T-cell (primary cell): ENCODE results near the gene GABBR2. TPM values are rescaled to one million over a fixed set of nuclear protein-coding genes. Genes with fewer than 3 reads are reported as not detected.

Source experiments
- ATAC-seq, 4 experiments: fragments of 200-7000 bp in 3 of 4; fragments of 150-1000 bp in 1 of 4; cut with Tn5 transposase; replicated peaks in 1 of 4; 1 replicate in 3 of 4; 2 replicates in 1 of 4; pipeline ENCODE4 v1.10.0; 2021; ENCODE audit warnings: moderate library complexity in 3 of 4, mild to moderate bottlenecking in 2 of 4, moderate number of reproducible peaks in 1 of 4
- CTCF ChIA-PET, 2 donors: fragments of 300-600 bp; sonication (Branson Sonifier 250); formaldehyde crosslinking; loops; one replicate each; lab custom pipeline; 2022; ENCODE audit warnings: antibody characterized with exemption in 2 of 2; lab: Charles Lee
- POLR2A ChIA-PET, 2 donors: fragments of 300-600 bp; sonication (Branson Sonifier 250); formaldehyde crosslinking; loops; one replicate each; lab custom pipeline; 2022; ENCODE audit warnings: antibody characterized with exemption in 2 of 2; lab: Charles Lee
- DNase-seq, 35 experiments: peaks; one replicate each; pipeline versions ENCODE4 v3.0.0 to v3.0.0-alpha.2; 2013 to 2023
- H3K27ac ChIP-seq: one replicate; pipeline ENCODE4 v1.5.1; 2013; ENCODE audit warnings: low read length
- H3K27me3 ChIP-seq, 2 experiments: replicated peaks in 1 of 2; 1 replicate in 1 of 2; 2 replicates in 1 of 2; pipeline versions ENCODE4 v1.6.1 to v1.7.0; 2013; ENCODE audit warnings: low read length in 1 of 2, mixed read lengths in 1 of 2; ENCODE audit not compliant: control insufficient read depth in 2 of 2, insufficient read depth in 2 of 2; ENCODE audit errors: extremely low read depth in 1 of 2
- H3K36me3 ChIP-seq, 2 donors: 1 replicate in 1 of 2; 2 replicates in 1 of 2; pipeline versions ENCODE4 v1.6.1 to v1.7.0; 2013; ENCODE audit warnings: low read length in 1 of 2; ENCODE audit not compliant: control insufficient read depth in 2 of 2, insufficient read depth in 1 of 2; ENCODE audit errors: extremely low read depth in 1 of 2
- H3K4me1 ChIP-seq, 2 experiments: 1 replicate in 1 of 2; 2 replicates in 1 of 2; pipeline versions ENCODE4 v1.6.1 to v1.7.0; 2013; ENCODE audit warnings: low read length in 2 of 2, mixed read lengths in 1 of 2; ENCODE audit not compliant: insufficient read depth in 2 of 2, control insufficient read depth in 1 of 2; ENCODE audit errors: extremely low read depth in 1 of 2
- H3K4me3 ChIP-seq, 2 donors: 1 replicate in 1 of 2; 2 replicates in 1 of 2; pipeline versions ENCODE4 v1.5.1 to v1.7.0; 2013; ENCODE audit warnings: mild to moderate bottlenecking in 2 of 2, low read length in 1 of 2, moderate library complexity in 1 of 2; ENCODE audit not compliant: control insufficient read depth in 1 of 2; ENCODE audit errors: extremely low read depth in 1 of 2
- H3K9me3 ChIP-seq: 2 replicates; pipeline ENCODE4 v1.7.0; 2013
- H3K27ac Mint-ChIP-seq, 2 donors: one replicate each; pipeline ENCODE4 v1.8.0; 2020 to 2021; ENCODE audit warnings: mild to moderate bottlenecking in 2 of 2, mixed read lengths in 2 of 2
- H3K27me3 Mint-ChIP-seq, 2 donors: one replicate each; pipeline ENCODE4 v1.8.0; 2021 to 2022; ENCODE audit warnings: mixed read lengths in 2 of 2
- H3K36me3 Mint-ChIP-seq: one replicate; pipeline ENCODE4 v1.8.0; 2021; ENCODE audit warnings: mixed read lengths
- H3K4me1 Mint-ChIP-seq, 3 donors: one replicate each; pipeline ENCODE4 v1.8.0; 2020 to 2022; ENCODE audit warnings: mixed read lengths in 3 of 3, mild to moderate bottlenecking in 1 of 3
- H3K4me3 Mint-ChIP-seq, 3 donors: one replicate each; pipeline ENCODE4 v1.8.0; 2020 to 2022; ENCODE audit warnings: mild to moderate bottlenecking in 3 of 3, mixed read lengths in 3 of 3, moderate library complexity in 3 of 3
- H3K9me3 Mint-ChIP-seq, 3 donors: one replicate each; pipeline ENCODE4 v1.8.0; 2020 to 2022; ENCODE audit warnings: mixed read lengths in 3 of 3
- WGBS: methylation state at CpG from one replicate; pipeline ENCODE4 v1.1.5; 2013; ENCODE audit warnings: missing lambda C conversion rate; ENCODE audit not compliant: insufficient coverage; 5-methylcytosine and 5-hydroxymethylcytosine counted together
- total RNA-seq, 35 experiments: library from RNA in 6 of 35; stranded (reverse) in 6 of 35; fragments of 120-200 nt in 1 of 35; gene quantifications; one replicate each; pipeline versions ENCODE4 v1.2.1 to v1.2.4 and lab custom pipeline; 2013 to 2026

GABBR2 gene
- total RNA-seq, 5 donors from 2014 or later (not counting 1 experiment from before 2014, with no cell fraction given) = 0.03 TPM; not detected in 4

DNA sequence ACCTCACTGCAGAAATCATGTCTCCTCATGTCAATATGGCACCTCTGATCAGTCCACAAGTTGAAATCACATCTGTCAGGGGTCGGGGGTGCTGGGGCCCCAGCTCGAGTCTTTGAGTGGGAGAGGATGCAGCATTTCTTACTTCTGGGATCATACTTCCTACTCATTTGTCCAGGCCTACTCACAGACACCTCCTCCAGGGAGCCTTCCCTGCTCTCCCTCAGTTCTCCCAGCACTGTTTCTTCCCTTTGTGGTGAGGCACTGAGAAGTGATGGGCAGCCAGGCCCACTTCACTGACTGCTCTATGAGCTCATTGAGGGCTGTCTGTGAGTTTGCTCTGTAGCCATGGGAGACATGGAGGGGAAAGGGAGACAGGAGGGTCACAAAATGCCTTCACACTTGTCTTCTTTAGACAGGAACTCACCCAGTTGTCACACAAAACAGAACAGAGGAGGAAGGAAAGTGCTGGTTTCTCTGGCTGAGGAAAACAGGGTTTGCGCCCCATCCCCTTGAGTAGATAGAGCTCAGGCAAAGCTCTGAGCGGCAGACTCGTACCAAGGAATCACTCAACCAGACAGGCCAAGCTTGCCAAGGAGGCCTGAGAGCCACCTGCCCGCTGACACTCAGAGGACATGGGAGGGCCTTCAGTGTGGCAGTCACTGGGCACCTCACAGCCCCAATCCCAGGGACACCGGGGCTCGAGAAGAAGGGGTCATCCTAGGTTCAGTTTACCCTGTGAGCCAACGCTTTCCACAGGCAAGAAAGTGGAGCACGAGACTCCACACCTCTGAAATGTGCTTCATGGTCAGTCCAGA is 152.9 kb downstream of the GABBR2 start:
- CTCF ChIA-PET = no interaction called here
- H3K9me3 Mint-ChIP-seq = no peaks in the 10 kb centered on the region
- peaks cover 3 to 12% of the 10 kb centered on the region in 2 donors for H3K27me3 Mint-ChIP-seq

DNA sequence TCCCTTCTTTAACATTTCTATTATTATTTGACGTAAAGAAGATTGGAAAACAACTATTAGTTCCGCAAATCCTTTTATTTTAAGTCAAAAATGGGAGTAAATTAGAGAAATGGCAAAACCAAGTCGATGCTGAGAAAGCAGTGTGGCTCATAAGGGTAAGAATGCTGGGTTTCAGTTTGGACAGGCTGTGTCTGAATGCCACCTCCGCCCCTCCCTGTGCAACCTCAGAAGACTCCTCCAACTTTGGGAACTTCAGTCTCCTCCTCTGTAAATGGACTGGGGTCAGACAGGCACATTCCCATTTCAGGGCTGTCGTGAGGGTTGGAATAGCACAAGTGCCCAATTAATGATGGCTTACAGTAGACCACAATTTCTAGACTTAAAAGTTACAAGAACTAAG is 154.0 kb downstream of the GABBR2 start:
- DNase-seq (no peak), ATAC-seq (no peak)
- H3K9me3 Mint-ChIP-seq = no peaks in the 10 kb centered on the region
- peaks cover 3 to 13% of the 10 kb centered on the region in 2 donors for H3K27me3 Mint-ChIP-seq
- H3K27ac Mint-ChIP-seq = no peak overlapping the region
- H3K9me3 ChIP-seq = no peaks in the 10 kb centered on the region
- ChIA-PET POLR2A (no interaction called here), CTCF (no interaction called here)
- peaks cover 0 to 10% of the 10 kb centered on the region in 2 experiments for H3K27me3 ChIP-seq
- no peaks in the 10 kb centered on the region for H3K36me3 ChIP-seq
- no peaks in the 10 kb centered on the region for H3K4me1 Mint-ChIP-seq
- 89% methylated on average over 1 of the region's 5 CpGs for WGBS
- no peak overlapping the region for H3K4me3 ChIP-seq
- H3K4me1 ChIP-seq = no peaks in the 10 kb centered on the region
- no peak overlapping the region for H3K27ac ChIP-seq
- H3K36me3 Mint-ChIP-seq = no peaks in the 10 kb centered on the region
- H3K4me3 Mint-ChIP-seq = no peak overlapping the region

More for the DNA sequence above, 152.9 kb downstream of the GABBR2 start:
- DNase-seq (no peak), ATAC-seq (no peak)
- WGBS = 79% methylated on average over 8 of the region's 10 CpGs
- H3K4me3 Mint-ChIP-seq = no peak overlapping the region
- H3K4me1 Mint-ChIP-seq = no peaks in the 10 kb centered on the region
- peaks cover 0 to 8% of the 10 kb centered on the region in 2 experiments for H3K27me3 ChIP-seq
- no peaks in the 10 kb centered on the region for H3K4me1 ChIP-seq
- H3K36me3 Mint-ChIP-seq = no peaks in the 10 kb centered on the region
- no peak overlapping the region for H3K4me3 ChIP-seq
- H3K36me3 ChIP-seq = no peaks in the 10 kb centered on the region
- no peak overlapping the region for H3K27ac Mint-ChIP-seq
- H3K9me3 ChIP-seq = no peaks in the 10 kb centered on the region
- POLR2A ChIA-PET = no interaction called here
- H3K27ac ChIP-seq = no peak overlapping the region

DNA sequence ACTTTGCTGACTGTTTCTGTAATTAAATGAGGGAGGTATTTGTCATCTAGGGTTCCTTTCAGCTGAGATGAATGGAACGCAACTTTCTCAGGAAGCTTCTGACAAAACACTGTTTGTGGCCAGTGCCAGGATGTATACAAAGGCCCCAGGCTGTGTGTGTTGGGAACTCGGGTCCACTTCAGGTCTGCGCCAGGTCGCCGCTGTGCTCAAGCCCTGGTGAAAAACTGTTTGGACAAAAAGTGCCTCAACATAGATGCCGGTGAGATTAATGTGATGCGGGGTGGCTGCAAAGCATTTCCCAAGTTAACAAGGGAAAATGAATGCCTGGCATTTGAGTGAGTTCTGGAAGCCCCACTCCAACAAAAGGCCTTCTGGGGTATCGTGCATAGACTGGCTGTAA is 156.4 kb downstream of the GABBR2 start:
- H3K27me3 ChIP-seq = peaks cover 0 to 10% of the 10 kb centered on the region in 2 experiments
- ChIA-PET CTCF (no interaction called here), POLR2A (no interaction called here)
- H3K4me3 ChIP-seq = no peak overlapping the region
- H3K9me3 ChIP-seq = no peaks in the 10 kb centered on the region
- Mint-ChIP-seq H3K4me3 (no peak overlapping the region), H3K4me1 (no peaks in the 10 kb centered on the region), H3K27me3 (peaks cover 0 to 13% of the 10 kb centered on the region in 2 donors), H3K36me3 (no peaks in the 10 kb centered on the region), H3K27ac (no peak overlapping the region), H3K9me3 (no peaks in the 10 kb centered on the region)
- no peak for DNase-seq
- 86% methylated on average over 7 of the region's 8 CpGs for WGBS
- no peak overlapping the region for H3K27ac ChIP-seq
- no peaks in the 10 kb centered on the region for H3K36me3 ChIP-seq
- no peaks in the 10 kb centered on the region for H3K4me1 ChIP-seq
- no peak for ATAC-seq

DNA sequence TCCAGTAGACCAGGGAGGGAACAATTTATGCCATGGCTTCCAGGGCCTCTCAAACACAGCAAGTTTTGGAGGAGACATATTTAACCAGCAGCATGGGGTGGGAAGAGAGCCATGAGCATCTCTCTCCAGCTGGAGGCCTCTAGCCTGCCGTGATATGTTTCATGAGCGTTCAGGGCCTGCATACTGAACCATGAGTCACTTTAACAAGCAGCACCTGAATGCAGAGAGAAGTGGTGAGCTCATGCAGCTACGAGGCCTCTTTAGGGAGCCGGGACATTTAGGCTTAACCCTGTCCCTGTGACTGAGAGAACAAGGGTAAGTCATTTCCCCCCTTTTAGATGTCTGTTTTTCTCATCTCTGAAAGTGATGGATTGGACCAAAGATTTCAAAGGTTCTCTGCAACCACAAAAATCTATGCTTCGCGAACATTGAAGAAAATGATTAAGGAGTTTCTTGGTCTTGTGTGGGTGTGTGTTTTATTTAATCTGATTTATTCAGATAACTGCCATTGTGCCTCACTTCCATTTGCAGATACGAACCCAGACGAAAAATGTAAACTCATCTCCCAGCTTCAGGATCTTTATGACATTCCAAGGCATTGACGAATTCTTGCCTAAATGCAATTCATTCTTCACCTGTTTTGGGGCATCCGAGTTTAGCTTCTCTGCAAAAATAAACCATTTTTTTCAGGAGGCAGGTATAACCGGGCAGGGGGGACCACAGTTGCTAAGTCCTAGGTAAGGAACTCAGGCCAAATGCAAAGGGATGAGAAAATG is 157.0 kb downstream of the GABBR2 start:
- Mint-ChIP-seq H3K36me3 (no peaks in the 10 kb centered on the region), H3K4me1 (no peaks in the 10 kb centered on the region), H3K27me3 (peaks cover 0 to 13% of the 10 kb centered on the region in 2 donors), H3K27ac (no peak overlapping the region), H3K4me3 (no peak overlapping the region), H3K9me3 (no peaks in the 10 kb centered on the region)
- Histone ChIP-seq H3K36me3 (no peaks in the 10 kb centered on the region), H3K27me3 (peaks cover 0 to 8% of the 10 kb centered on the region in 2 experiments), H3K27ac (no peak overlapping the region), H3K4me1 (no peaks in the 10 kb centered on the region), H3K4me3 (no peak overlapping the region), H3K9me3 (no peaks in the 10 kb centered on the region)
- ChIA-PET CTCF (no interaction called here), POLR2A (no interaction called here)
- no peak for DNase-seq
- no peak for ATAC-seq
- 83% methylated on average over 7 of the region's 11 CpGs for WGBS

DNA sequence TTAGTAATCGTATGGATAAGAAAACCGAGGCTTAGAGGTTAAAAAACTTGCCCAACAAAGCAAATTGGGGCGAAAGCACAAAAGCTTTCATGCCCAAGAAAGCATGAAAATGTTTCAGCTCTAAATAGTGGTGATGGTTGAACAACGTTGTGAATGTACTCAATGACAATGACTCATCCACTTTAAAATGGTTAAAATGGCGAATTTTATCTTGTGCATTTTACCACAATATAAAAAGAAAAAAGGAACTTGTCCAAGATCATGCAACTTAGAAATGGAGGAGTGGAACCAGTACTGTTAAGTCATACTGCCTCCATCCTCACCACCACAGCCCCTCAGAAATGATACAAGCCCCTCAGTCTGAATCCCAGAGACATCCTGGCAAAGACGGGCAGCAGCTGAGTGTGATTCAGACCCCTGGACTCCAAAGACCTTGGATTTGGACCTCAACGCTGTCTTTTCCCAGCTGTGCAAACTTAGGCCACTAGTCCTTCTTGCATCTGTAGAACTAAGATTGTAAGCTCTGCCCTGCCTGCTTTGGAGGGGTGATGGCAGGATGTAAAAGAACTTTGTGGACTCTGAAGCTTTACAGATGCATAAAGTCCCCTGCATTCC is 158.4 kb downstream of the GABBR2 start:
- H3K9me3 Mint-ChIP-seq = no peaks in the 10 kb centered on the region
- no peak overlapping the region for H3K27ac Mint-ChIP-seq
- Histone ChIP-seq H3K27me3 (peaks cover 0 to 8% of the 10 kb centered on the region in 2 experiments), H3K4me1 (no peaks in the 10 kb centered on the region), H3K9me3 (no peaks in the 10 kb centered on the region), H3K36me3 (no peaks in the 10 kb centered on the region), H3K27ac (no peak overlapping the region), H3K4me3 (no peak overlapping the region)
- ChIA-PET POLR2A (no interaction called here), CTCF (no interaction called here)
- no peaks in the 10 kb centered on the region for H3K36me3 Mint-ChIP-seq
- H3K27me3 Mint-ChIP-seq = peaks cover 0 to 6% of the 10 kb centered on the region in 2 donors
- DNase-seq (no peak), ATAC-seq (no peak)
- H3K4me1 Mint-ChIP-seq = no peaks in the 10 kb centered on the region
- WGBS = 63% methylated on average over 2 of the region's 7 CpGs
- no peak overlapping the region for H3K4me3 Mint-ChIP-seq

DNA sequence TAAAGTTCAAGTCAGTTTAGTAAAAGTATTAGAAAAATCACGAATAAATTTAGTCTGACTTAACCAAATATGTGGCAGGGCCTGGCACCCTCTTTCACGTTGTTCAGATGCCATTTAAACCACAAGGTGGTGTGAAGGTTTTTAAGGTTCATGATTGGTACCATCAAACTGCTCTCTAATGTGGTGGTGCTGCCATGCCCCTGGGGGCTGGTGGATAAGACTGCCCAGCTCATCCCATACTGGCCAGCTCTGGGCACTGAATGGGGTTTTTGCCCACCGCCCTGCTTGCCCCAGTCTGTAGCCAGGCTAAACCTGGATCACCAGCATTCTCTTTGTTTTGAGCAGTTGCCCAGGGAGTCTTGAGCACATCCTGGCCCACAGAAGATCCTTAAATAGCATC is 159.3 kb downstream of the GABBR2 start:
- H3K9me3 ChIP-seq = no peaks in the 10 kb centered on the region
- ATAC-seq (no peak), DNase-seq (no peak)
- 100% methylated on average over 1 of the region's 3 CpGs for WGBS
- no peaks in the 10 kb centered on the region for H3K36me3 ChIP-seq
- H3K4me3 ChIP-seq = no peak overlapping the region
- no peak overlapping the region for H3K27ac Mint-ChIP-seq
- no peaks in the 10 kb centered on the region for H3K36me3 Mint-ChIP-seq
- no peak overlapping the region for H3K27ac ChIP-seq
- no peaks in the 10 kb centered on the region for H3K9me3 Mint-ChIP-seq
- ChIA-PET CTCF (no interaction called here), POLR2A (no interaction called here)
- H3K4me1 Mint-ChIP-seq = no peaks in the 10 kb centered on the region
- no peaks in the 10 kb centered on the region for H3K4me1 ChIP-seq
- no peak overlapping the region for H3K4me3 Mint-ChIP-seq
- H3K27me3 Mint-ChIP-seq = peaks cover 0 to 6% of the 10 kb centered on the region in 2 donors
- H3K27me3 ChIP-seq = peaks cover 0 to 8% of the 10 kb centered on the region in 2 experiments
